WI38 (cell line): ENCODE measurements around the gene USP3.
A peak's percentile ranks its signal among the peaks of the same experiment; 100 is the strongest.

Experiments used
- H3K4me3 ChIP-seq: 2 replicates; pipeline ENCODE4 v1.5.1; 2011; ENCODE audit warnings: low read depth, mild to moderate bottlenecking, control low read depth, low read length
- CTCF ChIP-seq: IDR thresholded peaks from 2 replicates; pipeline ENCODE4 v1.5.1; 2012; ENCODE audit warnings: low read depth, mild to moderate bottlenecking, control low read depth, low read length

Gene USP3

GRCh38 chr15:63499611-63500010 lies 4.8 kb upstream of the USP3 start:
- no peak overlapping the region for H3K4me3 ChIP-seq
- no peak for TF ChIP-seq CTCF

- H3K4me3 ChIP-seq = peak overlapping the region; percentile 36; the same call in 1 of the 2 replicates
- no peak for TF ChIP-seq CTCF
Measured at GRCh38 chr15:63500265-63501250, 3.8 kb upstream of the USP3 start.

- peak overlapping the region; percentile 36 for H3K4me3 ChIP-seq
- TF ChIP-seq CTCF = no peak
Measured at GRCh38 chr15:63501256-63502089, 2.9 kb upstream of the USP3 start.

- no peak overlapping the region for H3K4me3 ChIP-seq
- TF ChIP-seq CTCF = no peak
Measured at GRCh38 chr15:63502137-63502766, 2.1 kb upstream of the USP3 start.

- peak overlapping the region; percentile 65 for H3K4me3 ChIP-seq
- no peak for TF ChIP-seq CTCF
Measured at GRCh38 chr15:63502843-63503738, 1.3 kb upstream of the USP3 start.

- H3K4me3 ChIP-seq = peak overlapping the region; percentile 65
Measured at GRCh38 chr15:63503739-63504246, 600 bp upstream of the USP3 start.

More at GRCh38 chr15:63503739-63504246, 600 bp upstream of the USP3 start:
- TF ChIP-seq CTCF = no peak
